Neural cell (in vitro differentiated cells): ENCODE results near the gene IFI30. TPM values are rescaled to one million over a fixed set of nuclear protein-coding genes. Genes with fewer than 3 reads are reported as not detected.

Experiments used
- H2AFZ ChIP-seq: fragments of 200-600, 300-800 bp; sonication (generic), shearing (Covaris generic); 2 replicates; pipeline ENCODE4 v1.6.0; 2014; ENCODE audit warnings: low read depth, mild to moderate bottlenecking, antibody characterized with exemption, low read length, moderate library complexity
- H3F3A ChIP-seq: fragments of 200-600 bp; shearing (Covaris generic); 2 replicates; pipeline ENCODE4 v1.6.1; 2016; ENCODE audit warnings: mild to moderate bottlenecking, moderate library complexity, mixed read lengths, antibody characterized with exemption, low read length; ENCODE audit not compliant: insufficient read depth, poor library complexity, severe bottlenecking
- H3K27ac ChIP-seq: fragments of 200-600, 300-800 bp; sonication (generic), shearing (Covaris generic); 2 replicates; pipeline ENCODE4 v1.5.1; 2014; ENCODE audit warnings: mild to moderate bottlenecking, low read length, moderate library complexity
- H3K27me3 ChIP-seq: fragments of 300-800, 200-600 bp; sonication (generic), shearing (Covaris generic); 2 replicates; pipeline ENCODE4 v1.6.0; 2014; ENCODE audit warnings: mild to moderate bottlenecking, low read depth, low read length, moderate library complexity; ENCODE audit not compliant: insufficient read depth
- H3K36me3 ChIP-seq: fragments of 300-800, 200-600 bp; sonication (generic), shearing (Covaris generic); 2 replicates; pipeline ENCODE4 v1.5.1; 2014; ENCODE audit warnings: mild to moderate bottlenecking, antibody characterized with exemption, low read length, moderate library complexity; ENCODE audit not compliant: insufficient read depth
- H3K4me2 ChIP-seq: fragments of 300-800, 200-600 bp; sonication (generic), shearing (Covaris generic); 2 replicates; pipeline ENCODE4 v1.6.0; 2014; ENCODE audit warnings: mild to moderate bottlenecking, low read length
- H3K4me3 ChIP-seq: fragments of 300-800, 200-600 bp; sonication (generic), shearing (Covaris generic); 2 replicates; pipeline ENCODE4 v1.5.1; 2014; ENCODE audit warnings: mild to moderate bottlenecking, low read length, moderate library complexity
- H3K79me2 ChIP-seq: fragments of 200-600 bp; shearing (Covaris generic); replicated peaks from 2 replicates; pipeline ENCODE4 v1.6.0; 2014; ENCODE audit warnings: mild to moderate bottlenecking, low read length, moderate library complexity; ENCODE audit not compliant: insufficient read depth
- H3K9ac ChIP-seq: fragments of 300-800, 200-600 bp; sonication (generic), shearing (Covaris generic); 2 replicates; pipeline ENCODE4 v1.6.1; 2016; ENCODE audit warnings: mild to moderate bottlenecking, low read length, mixed read lengths
- H3K9me2 ChIP-seq: fragments of 200-600 bp; shearing (Covaris generic); 2 replicates; pipeline ENCODE4 v1.6.1; 2016; ENCODE audit warnings: mild to moderate bottlenecking, low read length, mixed read lengths; ENCODE audit not compliant: insufficient read depth
- H3K9me3 ChIP-seq: fragments of 200-600, 300-800 bp; sonication (generic), shearing (Covaris generic); 2 replicates; pipeline ENCODE4 v1.6.1; 2016; ENCODE audit warnings: mild to moderate bottlenecking, mixed run types, low read length, moderate library complexity, mixed read lengths
- H4K20me1 ChIP-seq: fragments of 200-600 bp; shearing (Covaris generic); 2 replicates; pipeline ENCODE4 v1.6.1; 2016; ENCODE audit warnings: mild to moderate bottlenecking, mixed run types; ENCODE audit not compliant: insufficient read depth
- CTCF ChIP-seq: fragments of 450-650 bp; IDR thresholded peaks from 2 replicates; pipeline ENCODE4 v1.5.1; 2014; ENCODE audit warnings: antibody characterized with exemption, mild to moderate bottlenecking, moderate library complexity; ENCODE audit not compliant: poor library complexity, severe bottlenecking
- EP300 ChIP-seq: fragments of 450-650 bp; conservative IDR thresholded peaks from 2 replicates; pipeline ENCODE4 v1.6.1; 2014; ENCODE audit warnings: antibody characterized with exemption, mild to moderate bottlenecking, moderate library complexity; ENCODE audit not compliant: poor library complexity, severe bottlenecking
- EZH2 ChIP-seq: fragments of 200-600, 300-800 bp; shearing (Covaris generic), sonication (generic); IDR thresholded peaks from 2 replicates; pipeline ENCODE4 v1.6.1; 2014; ENCODE audit warnings: antibody characterized with exemption, low read length, borderline replicate concordance, mild to moderate bottlenecking; ENCODE audit not compliant: insufficient read depth, poor library complexity, severe bottlenecking
- MXI1 ChIP-seq: fragments of 450-650 bp; conservative IDR thresholded peaks from 2 replicates; pipeline ENCODE4 v1.6.1; 2014; ENCODE audit warnings: antibody characterized with exemption, mild to moderate bottlenecking; ENCODE audit not compliant: poor library complexity, severe bottlenecking
- POLR2AphosphoS5 ChIP-seq: IDR thresholded peaks from 2 replicates; pipeline ENCODE4 v1.6.1; 2012
- RAD21 ChIP-seq: fragments of 450-650 bp; conservative IDR thresholded peaks from 2 replicates; pipeline ENCODE4 v1.6.1; 2014; ENCODE audit warnings: antibody characterized with exemption, mild to moderate bottlenecking, moderate library complexity
- REST ChIP-seq: IDR thresholded peaks from 2 replicates; pipeline ENCODE4 v1.6.1; 2012; ENCODE audit warnings: borderline replicate concordance
- SMC3 ChIP-seq: fragments of 450-650 bp; conservative IDR thresholded peaks from 2 replicates; pipeline ENCODE4 v1.6.1; 2014; ENCODE audit warnings: antibody characterized with exemption, mild to moderate bottlenecking, moderate library complexity; ENCODE audit not compliant: poor library complexity
- TAF1 ChIP-seq: IDR thresholded peaks from 2 replicates; pipeline ENCODE4 v1.6.1; 2012; ENCODE audit warnings: low read depth
- polyA plus RNA-seq: library from polyadenylated mRNA; depleted of rRNA; stranded (reverse); fragments of >200 nt; gene quantifications from 2 replicates; pipeline ENCODE4 v1.2.3, GENCODE V29; 2014

The IFI30 gene
- polyA plus RNA-seq, 1 donor from 2014 or later: 0.82 TPM

DNA sequence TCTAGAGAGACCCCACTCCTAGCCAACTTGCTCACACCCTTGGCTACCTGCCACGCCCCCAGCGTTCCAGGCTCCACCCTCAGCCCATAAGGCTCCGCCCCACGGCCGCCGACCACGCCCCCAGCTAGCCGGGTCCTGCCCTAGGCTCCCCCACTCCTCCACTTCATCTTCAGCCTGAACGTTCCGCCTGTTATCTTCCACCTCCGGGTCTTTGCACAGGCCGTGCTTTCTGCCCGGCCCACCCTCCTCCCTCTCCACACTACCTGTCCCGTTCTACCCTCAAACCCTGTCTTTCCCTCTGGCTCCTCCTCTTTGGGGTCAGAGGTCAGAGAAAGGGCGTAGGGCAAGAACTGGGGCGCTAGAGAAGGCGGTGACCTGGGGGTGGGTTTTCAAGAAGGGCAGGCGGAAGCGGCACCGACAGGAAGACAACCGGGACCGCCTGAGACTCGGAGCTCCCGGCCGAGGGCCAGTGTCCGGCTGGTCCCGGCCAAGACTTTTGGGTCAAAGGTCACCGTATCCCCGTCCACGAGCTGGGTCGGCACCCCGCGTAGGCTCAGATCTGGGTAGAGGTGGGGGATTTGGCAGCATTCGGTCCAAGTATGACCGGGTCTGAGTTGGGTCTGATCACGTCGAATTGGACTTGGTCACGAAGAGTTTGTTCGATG, 50.4 kb downstream of the IFI30 start:
- Histone ChIP-seq H3K4me3 (peak overlapping the region; percentile 66), H3K79me2 (no peaks in the 10 kb centered on the region), H3F3A (no peaks in the 10 kb centered on the region), H3K27ac (no peak overlapping the region), H3K9ac (no peak overlapping the region), H3K4me2 (no peak overlapping the region), H3K27me3 (peaks cover 37% of the 10 kb centered on the region), H3K36me3 (no peaks in the 10 kb centered on the region), H3K9me3 (no peaks in the 10 kb centered on the region), H4K20me1 (no peaks in the 10 kb centered on the region), H3K9me2 (no peaks in the 10 kb centered on the region), H2AFZ (no peak overlapping the region)
- TF ChIP-seq REST (no peak), SMC3 (no peak), EP300 (no peak), TAF1 (no peak), EZH2 (no peak), POLR2AphosphoS5 (no peak), RAD21 (no peak), CTCF (no peak), MXI1 (no peak)

GRCh38 chr19:18224525-18225354, 51.1 kb downstream of the IFI30 start:
- no peak overlapping the region for H3K27ac ChIP-seq
- H3K9me2 ChIP-seq: no peaks in the 10 kb centered on the region
- H3K27me3 ChIP-seq: peaks cover 38% of the 10 kb centered on the region
- peak overlapping the region; percentile 66 for H3K4me3 ChIP-seq
- no peaks in the 10 kb centered on the region for H3K36me3 ChIP-seq
- H3K79me2 ChIP-seq: no peaks in the 10 kb centered on the region
- H3K4me2 ChIP-seq: no peak overlapping the region
- peak overlapping the region; percentile 69 for H2AFZ ChIP-seq
- TF ChIP-seq SMC3: no peak
- peak; percentile 24 for TF ChIP-seq MXI1
- TF ChIP-seq EZH2: no peak
- no peaks in the 10 kb centered on the region for H4K20me1 ChIP-seq
- H3F3A ChIP-seq: no peaks in the 10 kb centered on the region
- H3K9me3 ChIP-seq: no peaks in the 10 kb centered on the region
- peak overlapping the region; percentile 60 for H3K9ac ChIP-seq
